K562 (cell line): ENCODE data around the gene ZNF565. TPM values are rescaled to one million over a fixed set of nuclear protein-coding genes. Genes with fewer than 3 reads are reported as not detected.
A peak's percentile ranks its signal among the peaks of the same experiment; 100 is the strongest.

Source experiments
- CEBPG ChIP-seq, 3 experiments: fragments of 200-800 bp in 1 of 3; sonication (Bioruptor generic) in 1 of 3; sonication (generic) in 1 of 3; formaldehyde crosslinking in 1 of 3; IDR thresholded peaks in 2 of 3; conservative IDR thresholded peaks in 1 of 3; 2 replicates each; pipeline versions ENCODE4 v1.6.1 to v1.8.0; 2016 to 2022; ENCODE audit warnings: missing compliant biosample characterization in 2 of 3, missing genetic modification characterization in 2 of 3, mild to moderate bottlenecking in 1 of 3, missing genetic modification reagents in 1 of 3
- EWSR1 ChIP-seq: fragments of 450-650 bp; IDR thresholded peaks from 2 replicates; pipeline ENCODE4 v1.6.1; 2018; ENCODE audit warnings: borderline replicate concordance, mild to moderate bottlenecking, low read depth, moderate library complexity; ENCODE audit not compliant: partially characterized antibody
- KDM1A ChIP-seq, 2 experiments: fragments of 450-650 bp; IDR thresholded peaks; 2 replicates each; pipeline ENCODE4 v1.6.1; 2016; ENCODE audit warnings: mild to moderate bottlenecking in 2 of 2
- MAFG ChIP-seq: fragments of 450-650 bp; conservative IDR thresholded peaks from 2 replicates; pipeline ENCODE4 v1.6.1; 2016; ENCODE audit warnings: missing genetic modification characterization, missing compliant biosample characterization
- NR3C1 ChIP-seq: sonication (generic); formaldehyde crosslinking; IDR thresholded peaks from 2 replicates; pipeline ENCODE4 v1.8.1; 2022; ENCODE audit warnings: missing genetic modification reagents
- NUFIP1 ChIP-seq: fragments of 450-650 bp; IDR thresholded peaks from 2 replicates; pipeline ENCODE4 v1.6.1; 2018; ENCODE audit not compliant: partially characterized antibody
- POLR2G ChIP-seq: fragments of 200-400 bp; formaldehyde crosslinking; IDR thresholded peaks from 2 replicates; pipeline ENCODE4 v1.6.1; 2017; ENCODE audit warnings: low read depth, mild to moderate bottlenecking, antibody characterized with exemption, low read length, moderate library complexity
- RBBP5 ChIP-seq: fragments of 200-600 bp; sonication (generic); IDR thresholded peaks from 2 replicates; pipeline ENCODE4 v1.6.1; 2012; ENCODE audit warnings: borderline replicate concordance, mild to moderate bottlenecking, low read length, control low read depth, inconsistent platforms; ENCODE audit not compliant: insufficient read depth, poor library complexity, severe bottlenecking
- RBM39 ChIP-seq: fragments of 200-400 bp; formaldehyde crosslinking; optimal IDR thresholded peaks from 2 replicates; pipeline ENCODE3; 2018; ENCODE audit warnings: low read depth, low read length
- SP2 ChIP-seq: IDR thresholded peaks from 2 replicates; pipeline ENCODE4 v1.6.1; 2011; ENCODE audit warnings: mild to moderate bottlenecking, low read depth, low read length, moderate library complexity; ENCODE audit not compliant: poor library complexity, severe bottlenecking; ENCODE audit errors: extremely low read depth
- ZKSCAN8 ChIP-seq: fragments of 200-800 bp; sonication (Bioruptor generic); IDR thresholded peaks from 2 replicates; pipeline ENCODE4 v1.6.1; 2016; ENCODE audit warnings: missing genetic modification characterization, missing compliant biosample characterization
- ZNF253 ChIP-seq: fragments of 250-450 bp; sonication (Bioruptor Pico); conservative IDR thresholded peaks from 2 replicates; pipeline ENCODE4 v1.6.1; 2021; ENCODE audit warnings: mild to moderate bottlenecking
- ZNF41 ChIP-seq: fragments of 250-450 bp; sonication (Bioruptor Pico); conservative IDR thresholded peaks from 2 replicates; pipeline ENCODE4 v1.4.0; 2020; ENCODE audit warnings: mild to moderate bottlenecking
- ZNF561 ChIP-seq: fragments of 450-650 bp; formaldehyde crosslinking; conservative IDR thresholded peaks from 2 replicates; pipeline ENCODE4 v1.4.0; 2020; ENCODE audit warnings: mild to moderate bottlenecking, moderate library complexity
- ZNF76 ChIP-seq: fragments of 250-450 bp; sonication (Bioruptor Pico); IDR thresholded peaks from 2 replicates; pipeline ENCODE4 v1.4.0; 2020; ENCODE audit warnings: mild to moderate bottlenecking, moderate library complexity, borderline replicate concordance
- ZNF766 ChIP-seq: fragments of 200-800 bp; sonication (Bioruptor generic); conservative IDR thresholded peaks from 2 replicates; pipeline ENCODE4 v1.6.1; 2016; ENCODE audit warnings: missing genetic modification characterization, missing compliant biosample characterization
- polyA plus RNA-seq, 8 experiments: library from polyadenylated mRNA; depleted of rRNA in 4 of 8; stranded (reverse) in 5 of 8; unstranded in 3 of 8; fragments of >200 nt; fragmentation: Nextera tagmentation in 2 of 8; fragmentation: Illumina TruSeq in 1 of 8; extraction: Ambion mirVana in 2 of 8; extraction: Trizol in 1 of 8; gene quantifications; 2 replicates each; pipeline versions ENCODE4 v1.2.1 to v1.2.3, GENCODE V29; 2011 to 2014; ENCODE audit warnings: inconsistent platforms in 1 of 8, missing spikeins in 1 of 8
- total RNA-seq, 7 experiments: library from RNA; depleted of rRNA in 6 of 7; stranded (reverse); fragments of >200 nt in 6 of 7; fragmentation: Illumina TruSeq in 2 of 7; extraction: Trizol in 2 of 7; gene quantifications; 2 replicates each; pipeline versions ENCODE4 v1.2.1 to v1.2.3, GENCODE V29; 2011 to 2021; ENCODE audit warnings: low replicate concordance in 1 of 7
- TF ChIP-seq, protein P1 (sequence below), 2 experiments: fragments of 450-650 bp; formaldehyde crosslinking in 1 of 2; IDR thresholded peaks; 2 replicates each; pipeline versions ENCODE4 v1.4.0 to v1.6.1; 2014 to 2020; ENCODE audit warnings: mild to moderate bottlenecking in 2 of 2, borderline replicate concordance in 1 of 2, low read depth in 1 of 2

Gene ZNF565
- total and polyA plus RNA-seq, 9 of the 15 experiments (the other 6 are each of a cell fraction or from before 2014, with no cell fraction given) = 1.3 to 3.2 (median 2.6) TPM

GRCh38 chr19:36139473-36140303, 74.8 kb downstream of the ZNF565 start, which contains the start of gene CAPNS1 (continued):
- TF ChIP-seq SP2 (no peak), RBBP5 (peak; percentile 30), KDM1A (IDR thresholded peaks at IDR 0.05) (no peak; a peak in 2 of 4 replicates), ZNF41 (CRISPR knock-in tag) (no peak), POLR2G (peak; percentile 90), NUFIP1 (no peak), ZNF766 (CRISPR knock-in tag) (no peak; the same call in 1 of the 2 replicates), ZNF253 (CRISPR knock-in tag) (no peak), ZNF76 (no peak), ZNF561 (no peak), ZKSCAN8 (CRISPR knock-in tag) (no peak), EWSR1 (no peak), RBM39 (no peak), NR3C1 (CRISPR knock-in tag) (no peak), MAFG (no peak), CEBPG (CRISPR knock-in tag; IDR thresholded peaks at IDR 0.05) (no peak), CEBPG (tag; conservative IDR thresholded peaks at IDR 0.05 in 1 of 2, IDR thresholded peaks at IDR 0.05 in 1 of 2) (no peak)
- TF ChIP-seq, protein P1, sequence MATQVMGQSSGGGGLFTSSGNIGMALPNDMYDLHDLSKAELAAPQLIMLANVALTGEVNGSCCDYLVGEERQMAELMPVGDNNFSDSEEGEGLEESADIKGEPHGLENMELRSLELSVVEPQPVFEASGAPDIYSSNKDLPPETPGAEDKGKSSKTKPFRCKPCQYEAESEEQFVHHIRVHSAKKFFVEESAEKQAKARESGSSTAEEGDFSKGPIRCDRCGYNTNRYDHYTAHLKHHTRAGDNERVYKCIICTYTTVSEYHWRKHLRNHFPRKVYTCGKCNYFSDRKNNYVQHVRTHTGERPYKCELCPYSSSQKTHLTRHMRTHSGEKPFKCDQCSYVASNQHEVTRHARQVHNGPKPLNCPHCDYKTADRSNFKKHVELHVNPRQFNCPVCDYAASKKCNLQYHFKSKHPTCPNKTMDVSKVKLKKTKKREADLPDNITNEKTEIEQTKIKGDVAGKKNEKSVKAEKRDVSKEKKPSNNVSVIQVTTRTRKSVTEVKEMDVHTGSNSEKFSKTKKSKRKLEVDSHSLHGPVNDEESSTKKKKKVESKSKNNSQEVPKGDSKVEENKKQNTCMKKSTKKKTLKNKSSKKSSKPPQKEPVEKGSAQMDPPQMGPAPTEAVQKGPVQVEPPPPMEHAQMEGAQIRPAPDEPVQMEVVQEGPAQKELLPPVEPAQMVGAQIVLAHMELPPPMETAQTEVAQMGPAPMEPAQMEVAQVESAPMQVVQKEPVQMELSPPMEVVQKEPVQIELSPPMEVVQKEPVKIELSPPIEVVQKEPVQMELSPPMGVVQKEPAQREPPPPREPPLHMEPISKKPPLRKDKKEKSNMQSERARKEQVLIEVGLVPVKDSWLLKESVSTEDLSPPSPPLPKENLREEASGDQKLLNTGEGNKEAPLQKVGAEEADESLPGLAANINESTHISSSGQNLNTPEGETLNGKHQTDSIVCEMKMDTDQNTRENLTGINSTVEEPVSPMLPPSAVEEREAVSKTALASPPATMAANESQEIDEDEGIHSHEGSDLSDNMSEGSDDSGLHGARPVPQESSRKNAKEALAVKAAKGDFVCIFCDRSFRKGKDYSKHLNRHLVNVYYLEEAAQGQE (IDR thresholded peaks at IDR 0.05; ENCODE audit: borderline replicate concordance) = no peak
- TF ChIP-seq, protein P1 (CRISPR knock-in tag; IDR thresholded peaks at IDR 0.05; ENCODE audit: low read depth) = 0 out of 2 replicates have a peak, but pooled peaks have one; percentile 17
